ENCODE results near the gene EPX. TPM values are rescaled to one million over a fixed set of nuclear protein-coding genes. Genes with fewer than 3 reads are reported as not detected.
"Not testable (repeated sequence)": the region's sequence is repeated elsewhere in the genome, so short reads cannot be mapped to it uniquely, and the experiment has no call there.

The EPX gene, protein sequence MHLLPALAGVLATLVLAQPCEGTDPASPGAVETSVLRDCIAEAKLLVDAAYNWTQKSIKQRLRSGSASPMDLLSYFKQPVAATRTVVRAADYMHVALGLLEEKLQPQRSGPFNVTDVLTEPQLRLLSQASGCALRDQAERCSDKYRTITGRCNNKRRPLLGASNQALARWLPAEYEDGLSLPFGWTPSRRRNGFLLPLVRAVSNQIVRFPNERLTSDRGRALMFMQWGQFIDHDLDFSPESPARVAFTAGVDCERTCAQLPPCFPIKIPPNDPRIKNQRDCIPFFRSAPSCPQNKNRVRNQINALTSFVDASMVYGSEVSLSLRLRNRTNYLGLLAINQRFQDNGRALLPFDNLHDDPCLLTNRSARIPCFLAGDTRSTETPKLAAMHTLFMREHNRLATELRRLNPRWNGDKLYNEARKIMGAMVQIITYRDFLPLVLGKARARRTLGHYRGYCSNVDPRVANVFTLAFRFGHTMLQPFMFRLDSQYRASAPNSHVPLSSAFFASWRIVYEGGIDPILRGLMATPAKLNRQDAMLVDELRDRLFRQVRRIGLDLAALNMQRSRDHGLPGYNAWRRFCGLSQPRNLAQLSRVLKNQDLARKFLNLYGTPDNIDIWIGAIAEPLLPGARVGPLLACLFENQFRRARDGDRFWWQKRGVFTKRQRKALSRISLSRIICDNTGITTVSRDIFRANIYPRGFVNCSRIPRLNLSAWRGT
- total RNA-seq, result not detected

DNA sequence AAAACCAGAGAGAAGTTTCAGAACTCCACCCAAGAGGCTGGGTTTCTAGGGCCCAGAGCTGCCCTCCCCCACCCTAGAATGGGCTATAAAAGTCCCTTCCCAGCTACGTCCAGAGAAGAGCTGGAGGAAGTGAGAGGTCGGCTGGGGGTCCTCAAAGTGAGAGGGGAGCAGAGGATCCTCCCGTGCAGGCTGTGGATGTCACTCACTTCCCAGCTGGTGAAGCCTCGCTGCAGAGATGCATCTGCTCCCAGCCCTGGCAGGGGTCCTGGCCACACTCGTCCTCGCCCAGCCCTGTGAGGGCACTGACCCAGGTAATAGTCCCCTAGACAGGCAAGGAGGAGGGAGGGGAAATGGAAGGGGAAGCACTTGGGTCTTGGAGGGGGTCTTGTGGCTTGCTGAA lies at the start of gene EPX:
TSS of gene EPX (plus strand) at position 115 of the 400 bp plus-strand sequence. CDS start at position 236, 121 bp downstream.
- DNase-seq (ENCODE audit: low spot score) (no peak), ATAC-seq (ENCODE audit: low FRiP score) (no peak)
- no peak for TF ChIP-seq CTCF (IDR thresholded peaks at IDR 0.05)

- not testable (repeated sequence) for ATAC-seq (ENCODE audit: low FRiP score); DNase-seq (ENCODE audit: low spot score)
These were observed 49.2 kb upstream of the EPX start for GRCh38 chr17:58143335-58143734.

DNA sequence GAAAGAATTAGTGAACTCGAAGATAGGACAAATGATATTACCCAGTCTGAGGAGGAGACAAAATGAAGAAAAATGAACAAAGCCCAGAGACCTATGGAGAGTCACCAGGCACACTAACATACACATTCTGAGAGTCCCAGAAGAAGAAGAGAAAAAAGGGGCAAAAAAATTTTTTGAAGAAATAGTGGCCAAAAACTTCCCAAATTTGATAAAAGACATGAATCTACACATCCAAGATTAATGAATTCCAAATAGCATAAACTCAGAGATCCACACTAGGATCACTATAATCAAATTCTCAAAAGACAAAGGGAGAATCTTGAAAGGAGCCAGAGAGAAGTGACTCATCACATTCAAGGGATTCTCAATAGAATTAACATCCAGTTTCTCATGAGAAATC lies 47.7 kb upstream of the EPX start:
- no peak for TF ChIP-seq CTCF (IDR thresholded peaks at IDR 0.05)
- ATAC-seq (ENCODE audit: low FRiP score) (no peak), DNase-seq (ENCODE audit: low spot score) (no peak)

- TF ChIP-seq CTCF (IDR thresholded peaks at IDR 0.05), result no peak
- no peak for ATAC-seq (ENCODE audit: low FRiP score)
- no peak for DNase-seq (ENCODE audit: low spot score)
These were observed 44.5 kb upstream of the EPX start, which contains the start of gene OR4D1 for GRCh38 chr17:58147930-58148434. TSS of gene OR4D1 (plus strand) at chr17:58148384. CDS start at chr17:58155154, 6,770 bp downstream.

- DNase-seq (ENCODE audit: low spot score), result no peak
- no peak for ATAC-seq (ENCODE audit: low FRiP score)
- no peak for TF ChIP-seq CTCF (IDR thresholded peaks at IDR 0.05)
These were observed 43.9 kb upstream of the EPX start for GRCh38 chr17:58148609-58149008.

- ATAC-seq (ENCODE audit: low FRiP score) (no peak), DNase-seq (ENCODE audit: low spot score) (no peak)
- no peak for TF ChIP-seq CTCF (IDR thresholded peaks at IDR 0.05)
These were observed 42.1 kb upstream of the EPX start for GRCh38 chr17:58150394-58150793.

DNA sequence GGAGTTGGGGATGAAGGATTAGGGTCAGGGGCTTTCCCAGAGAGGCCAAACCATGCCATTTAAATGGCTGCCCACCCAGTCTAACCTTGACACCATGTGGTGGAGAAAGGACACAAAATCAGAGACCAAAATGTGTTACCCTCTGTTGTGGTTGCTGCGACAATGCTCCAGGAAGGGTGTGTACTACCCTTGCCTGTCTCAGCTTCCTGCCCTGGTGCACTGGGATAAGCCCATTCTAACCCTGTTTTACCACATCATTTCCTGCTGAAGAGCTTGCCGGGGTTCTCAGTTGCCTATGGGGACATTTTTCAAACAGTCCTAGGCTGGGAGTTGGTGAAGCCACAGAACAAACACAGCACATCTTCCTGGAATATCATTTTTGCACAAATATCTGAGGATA lies 39.5 kb upstream of the EPX start:
- ATAC-seq (ENCODE audit: low FRiP score) (no peak), DNase-seq (ENCODE audit: low spot score) (no peak)
- TF ChIP-seq CTCF (IDR thresholded peaks at IDR 0.05), result no peak

Data from omental fat pad (tissue), 4 donors.